Endothelial cell of umbilical vein (primary cell): ENCODE results near the gene C16orf86. TPM values are rescaled to one million over a fixed set of nuclear protein-coding genes. Genes with fewer than 3 reads are reported as not detected.
A peak's percentile ranks its signal among the peaks of the same experiment; 100 is the strongest.

Experiments used
- BruUV-seq: library from RNA; stranded (reverse); fragments of 400-500 nt; replicated peaks from 2 replicates; lab custom pipeline; 2021; lab: Mats Ljungman, UMichigan
- CTCF ChIA-PET: fragments of 300-600, 350-600 bp; sonication (Branson Sonifier 250); formaldehyde crosslinking; loops from one replicate; lab custom pipeline; 2021; ENCODE audit warnings: antibody characterized with exemption, inconsistent platforms; lab: Charles Lee
- POLR2A ChIA-PET: fragments of 300-600, 350-600 bp; sonication (Branson Sonifier 250); formaldehyde crosslinking; loops from one replicate; lab custom pipeline; 2021; ENCODE audit warnings: antibody characterized with exemption, inconsistent platforms; lab: Charles Lee
- DNase-seq: peaks from one replicate; pipeline ENCODE4 v3.0.0-alpha.2; 2011; ENCODE audit warnings: low read depth, low spot score
- FAIRE-seq: peaks from 2 replicates; lab custom pipeline; 2011; peaks lifted over from hg19 to GRCh38; lab: Jason Lieb, UNC
- H2AFZ ChIP-seq: 2 replicates; pipeline ENCODE4 v1.6.0; 2012; ENCODE audit warnings: low read depth, low read length, control low read depth, inconsistent platforms
- H3K27ac ChIP-seq: 2 replicates; pipeline ENCODE4 v1.5.1; 2011; ENCODE audit warnings: low read depth, mild to moderate bottlenecking, control low read depth, low read length, moderate library complexity; ENCODE audit not compliant: insufficient read depth
- H3K27me3 ChIP-seq, 2 experiments: 2 replicates each; pipeline versions ENCODE4 v1.6.0 to v1.6.1; 2011; ENCODE audit warnings: low read length in 2 of 2, mixed read lengths in 1 of 2; ENCODE audit not compliant: control insufficient read depth in 2 of 2, insufficient read depth in 2 of 2
- H3K36me3 ChIP-seq, 2 experiments: 2 replicates in 1 of 2; 3 replicates in 1 of 2; pipeline ENCODE4 v1.5.1; 2011; ENCODE audit warnings: low read length in 2 of 2, mild to moderate bottlenecking in 1 of 2, moderate library complexity in 1 of 2; ENCODE audit not compliant: control insufficient read depth in 2 of 2, insufficient read depth in 2 of 2; ENCODE audit errors: extremely low read depth in 1 of 2
- H3K4me1 ChIP-seq: 3 replicates; pipeline ENCODE4 v1.5.1; 2011; ENCODE audit warnings: mild to moderate bottlenecking, low read length; ENCODE audit not compliant: control insufficient read depth, insufficient read depth; ENCODE audit errors: extremely low read depth
- H3K4me2 ChIP-seq: 2 replicates; pipeline ENCODE4 v1.6.1; 2011; ENCODE audit warnings: low read length, control low read depth, mixed read lengths; ENCODE audit not compliant: insufficient read depth
- H3K4me3 ChIP-seq, 3 experiments: fragments of 200-600 bp in 1 of 3; sonication (generic), shearing (Covaris generic) in 1 of 3; replicated peaks in 1 of 3; 2 replicates each; pipeline ENCODE4 v1.5.1; 2011 to 2016; ENCODE audit warnings: control low read depth in 3 of 3, low read length in 3 of 3, mild to moderate bottlenecking in 2 of 3, inconsistent platforms in 1 of 3, low read depth in 1 of 3, moderate library complexity in 1 of 3; ENCODE audit not compliant: insufficient read depth in 1 of 3
- H3K79me2 ChIP-seq: 2 replicates; pipeline ENCODE4 v1.6.0; 2012; ENCODE audit warnings: low read length, inconsistent platforms; ENCODE audit not compliant: control insufficient read depth, insufficient read depth
- H3K9ac ChIP-seq: replicated peaks from 2 replicates; pipeline ENCODE3; 2011; ENCODE audit warnings: low read length, control low read depth; ENCODE audit not compliant: insufficient read depth; ENCODE audit errors: extremely low read depth
- H3K9me1 ChIP-seq: replicated peaks from 3 replicates; pipeline ENCODE4 v1.6.0; 2011; ENCODE audit warnings: mild to moderate bottlenecking, low read length; ENCODE audit not compliant: control insufficient read depth, insufficient read depth; ENCODE audit errors: extremely low read depth
- H3K9me3 ChIP-seq: replicated peaks from 2 replicates; pipeline ENCODE4 v1.5.1; 2012; ENCODE audit warnings: low read length, inconsistent platforms; ENCODE audit not compliant: control insufficient read depth, insufficient read depth
- H4K20me1 ChIP-seq: replicated peaks from 2 replicates; pipeline ENCODE3; 2011; ENCODE audit warnings: mild to moderate bottlenecking, low read length; ENCODE audit not compliant: control insufficient read depth, insufficient read depth; ENCODE audit errors: extremely low read depth
- CTCF ChIP-seq, 2 donors: IDR thresholded peaks; 1 replicate in 1 of 2; 2 replicates in 1 of 2; pipeline ENCODE4 v1.5.1; 2011; ENCODE audit warnings: low read length in 2 of 2, mild to moderate bottlenecking in 2 of 2, moderate library complexity in 2 of 2, control low read depth in 1 of 2, inconsistent platforms in 1 of 2, low read depth in 1 of 2; ENCODE audit not compliant: insufficient read depth in 1 of 2; ENCODE audit errors: extremely low read depth in 1 of 2
- EZH2 ChIP-seq: IDR thresholded peaks from 2 replicates; pipeline ENCODE4 v1.6.1; 2012; ENCODE audit warnings: borderline replicate concordance, low read depth, mild to moderate bottlenecking, moderate library complexity, low read length, inconsistent platforms; ENCODE audit not compliant: severe bottlenecking
- GATA2 ChIP-seq: IDR thresholded peaks from 2 replicates; pipeline ENCODE4 v1.7.0; 2011; ENCODE audit warnings: low read depth, mild to moderate bottlenecking, moderate library complexity, mixed read lengths, low read length; ENCODE audit not compliant: insufficient read length, insufficient read depth
- JUN ChIP-seq: IDR thresholded peaks from 2 replicates; pipeline ENCODE4 v1.6.1; 2011; ENCODE audit warnings: borderline replicate concordance, low read depth; ENCODE audit not compliant: insufficient read length, insufficient read depth
- MYC ChIP-seq: IDR thresholded peaks from one replicate; pipeline ENCODE4 v1.6.1; 2011; ENCODE audit warnings: mild to moderate bottlenecking, low read depth, low read length
- POLR2A ChIP-seq: IDR thresholded peaks from 2 replicates; pipeline ENCODE4 v1.6.1; 2012; ENCODE audit warnings: low read depth, mild to moderate bottlenecking, control low read depth, low read length
- dilution Hi-C: fragments of 300-500 bp; cut with MboI; formaldehyde crosslinking; loops from one replicate; pipeline ENCODE4 v1.15.0; 2019; ENCODE audit warnings: low sequenced_read_pairs; ENCODE audit not compliant: extremely low pct_ligation_motif_present
- intact Hi-C: fragments of 100-400 bp; cut with micrococcal nuclease; formaldehyde crosslinking; loops from one replicate; pipeline ENCODE4 v1.10.0; 2022
- polyA plus RNA-seq, 4 experiments: library from polyadenylated mRNA; depleted of rRNA in 3 of 4; stranded (reverse) in 3 of 4; unstranded in 1 of 4; fragments of >200 nt; gene quantifications; 2 replicates each; pipeline versions ENCODE4 v1.2.1 to v1.2.3, GENCODE V29; 2011 to 2012; ENCODE audit warnings: missing spikeins in 1 of 4
- total RNA-seq: library from RNA; stranded (reverse); gene quantifications from 2 replicates; pipeline ENCODE4 v1.2.3, GENCODE V29; 2021
- TF ChIP-seq, protein P1 (sequence below): IDR thresholded peaks from 2 replicates; pipeline ENCODE4 v1.6.1; 2011; ENCODE audit not compliant: insufficient read depth, insufficient read length

C16orf86 gene
- total and polyA plus RNA-seq, 2 donors (not counting 3 experiments of a cell fraction or from before 2014, with no cell fraction given) = 0.62 to 0.98 TPM

DNA sequence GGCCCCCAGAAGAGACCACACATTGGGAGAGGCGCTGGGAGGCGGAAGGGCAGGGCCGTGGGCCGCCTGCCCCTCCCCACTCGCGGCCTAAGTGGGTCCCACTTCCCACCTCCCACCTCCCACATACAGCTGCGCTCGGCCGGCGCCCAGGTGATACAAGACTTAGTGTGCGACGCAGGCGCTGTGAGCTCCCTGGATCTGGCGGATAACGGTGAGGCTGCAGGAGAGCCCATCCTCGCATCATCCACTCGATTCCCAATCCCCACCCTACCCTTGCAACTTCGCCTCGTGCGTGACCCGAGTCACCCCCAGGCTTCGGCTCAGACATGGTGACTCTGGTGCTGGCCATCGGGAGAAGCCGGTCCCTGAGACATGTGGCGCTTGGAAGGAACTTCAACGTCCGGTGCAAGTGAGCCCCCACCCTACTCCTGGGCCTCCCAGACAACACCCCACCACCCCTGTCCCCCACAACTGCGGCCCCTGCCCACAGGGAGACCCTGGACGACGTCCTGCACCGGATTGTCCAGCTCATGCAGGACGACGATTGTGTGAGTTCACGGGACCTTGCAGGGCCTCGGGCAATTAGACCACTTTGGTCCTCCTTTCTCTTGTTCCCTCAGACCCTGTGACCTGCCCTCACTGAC, 17.7 kb upstream of the C16orf86 start:
- FAIRE-seq (no peak), DNase-seq (no peak)
- H3K79me2 ChIP-seq = no peaks in the 10 kb centered on the region
- H3K36me3 ChIP-seq = no peaks in the 10 kb centered on the region
- no peak overlapping the region for H3K4me2 ChIP-seq
- dilution Hi-C loops (no loop called here), intact Hi-C loops (no loop called here)
- peaks cover 36 to 43% of the 10 kb centered on the region in 2 experiments for H3K27me3 ChIP-seq
- ChIA-PET CTCF (interaction anchor here (0.7 to 7.7 kb wide), 7 partner anchors 9 to 127 kb away, joined by 3 to 141 read pairs (median 4); partner anchors contain the start of gene ACD), POLR2A (no interaction called here)
- no peaks in the 10 kb centered on the region for H3K9me3 ChIP-seq
- no peaks in the 10 kb centered on the region for H3K9me1 ChIP-seq
- no peaks in the 10 kb centered on the region for H4K20me1 ChIP-seq
- BruUV-seq = no TSS peak
- peaks cover 5% of the 10 kb centered on the region for H3K4me1 ChIP-seq
- no peak overlapping the region for H3K4me3 ChIP-seq
- TF ChIP-seq JUN = no peak
- no peak for TF ChIP-seq POLR2A
- TF ChIP-seq CTCF (IDR thresholded peaks at IDR 0.05; ENCODE audit: extremely low read depth in 1 of 2, insufficient read depth in 1 of 2, low read depth in 1 of 2, low read length in 2 of 2) = no peak
- TF ChIP-seq GATA2 = no peak
- no peak for TF ChIP-seq MYC
- TF ChIP-seq, protein P1, sequence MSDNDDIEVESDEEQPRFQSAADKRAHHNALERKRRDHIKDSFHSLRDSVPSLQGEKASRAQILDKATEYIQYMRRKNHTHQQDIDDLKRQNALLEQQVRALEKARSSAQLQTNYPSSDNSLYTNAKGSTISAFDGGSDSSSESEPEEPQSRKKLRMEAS = no peak
- TF ChIP-seq EZH2 = peak; percentile 29
- H3K9ac ChIP-seq = no peak overlapping the region
- no peak overlapping the region for H3K27ac ChIP-seq
- no peak overlapping the region for H2AFZ ChIP-seq
